Rectal smooth muscle tissue (tissue), 1 donor: ENCODE measurements around the gene LAMA3.

Source experiments
- H3K27ac ChIP-seq: one replicate; pipeline ENCODE4 v1.7.0; 2013; ENCODE audit warnings: low read depth, low read length, inconsistent platforms
- H3K27me3 ChIP-seq: one replicate; pipeline ENCODE4 v1.7.0; 2013; ENCODE audit warnings: low read length; ENCODE audit not compliant: control insufficient read depth, insufficient read depth
- H3K36me3 ChIP-seq: one replicate; pipeline ENCODE4 v1.7.0; 2013; ENCODE audit warnings: low read length; ENCODE audit not compliant: control insufficient read depth, insufficient read depth
- H3K4me1 ChIP-seq: one replicate; pipeline ENCODE4 v1.7.0; 2013; ENCODE audit warnings: low read length; ENCODE audit not compliant: control insufficient read depth, insufficient read depth
- H3K4me3 ChIP-seq: one replicate; pipeline ENCODE4 v1.7.0; 2013; ENCODE audit warnings: low read length
- H3K9ac ChIP-seq: one replicate; pipeline ENCODE4 v1.7.0; 2013; ENCODE audit warnings: low read length

Gene LAMA3

DNA sequence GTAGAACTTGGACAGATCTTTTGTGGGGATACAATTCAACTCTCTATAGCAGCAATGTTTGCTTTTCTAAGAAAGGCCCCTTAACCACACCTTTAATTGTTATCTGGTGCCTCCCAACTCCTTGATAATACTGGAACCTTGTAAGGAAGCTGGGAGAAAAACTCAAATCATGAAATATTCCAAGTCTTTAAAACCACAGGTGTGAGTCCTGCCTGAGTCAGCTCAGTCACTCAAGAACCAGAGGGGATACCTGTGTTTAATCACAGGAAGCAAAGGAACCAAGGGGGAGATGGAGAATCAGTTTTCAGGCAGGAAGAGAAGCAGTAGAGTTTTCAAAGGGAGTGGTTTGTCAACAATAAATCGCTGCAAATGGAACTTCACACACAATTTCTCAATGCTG, 159.9 kb downstream of the LAMA3 start:
- Histone ChIP-seq H3K36me3 (no peaks in the 10 kb centered on the region), H3K27ac (no peak overlapping the region), H3K9ac (no peak overlapping the region), H3K4me3 (no peak overlapping the region), H3K27me3 (no peaks in the 10 kb centered on the region), H3K4me1 (no peaks in the 10 kb centered on the region)

DNA sequence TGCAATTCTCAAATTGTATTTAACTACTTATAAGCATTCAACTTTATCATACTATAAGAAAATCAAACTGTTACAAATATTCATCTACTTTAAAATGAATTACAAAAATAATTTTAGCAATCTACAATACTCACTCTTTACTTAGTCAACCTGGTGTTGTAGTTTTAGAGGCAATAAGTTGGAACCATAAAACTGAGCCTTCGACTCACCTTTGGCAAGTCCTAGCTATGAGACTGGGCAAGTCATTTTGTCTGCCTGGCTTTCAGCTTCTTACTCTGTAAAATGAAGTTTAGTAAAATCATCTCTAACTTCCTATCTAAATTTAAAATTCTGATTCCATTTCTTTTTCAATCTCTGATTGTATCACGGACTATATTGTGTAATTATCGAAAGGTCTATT, 161.0 kb downstream of the LAMA3 start:
- Histone ChIP-seq H3K36me3 (no peaks in the 10 kb centered on the region), H3K4me3 (no peak overlapping the region)

DNA sequence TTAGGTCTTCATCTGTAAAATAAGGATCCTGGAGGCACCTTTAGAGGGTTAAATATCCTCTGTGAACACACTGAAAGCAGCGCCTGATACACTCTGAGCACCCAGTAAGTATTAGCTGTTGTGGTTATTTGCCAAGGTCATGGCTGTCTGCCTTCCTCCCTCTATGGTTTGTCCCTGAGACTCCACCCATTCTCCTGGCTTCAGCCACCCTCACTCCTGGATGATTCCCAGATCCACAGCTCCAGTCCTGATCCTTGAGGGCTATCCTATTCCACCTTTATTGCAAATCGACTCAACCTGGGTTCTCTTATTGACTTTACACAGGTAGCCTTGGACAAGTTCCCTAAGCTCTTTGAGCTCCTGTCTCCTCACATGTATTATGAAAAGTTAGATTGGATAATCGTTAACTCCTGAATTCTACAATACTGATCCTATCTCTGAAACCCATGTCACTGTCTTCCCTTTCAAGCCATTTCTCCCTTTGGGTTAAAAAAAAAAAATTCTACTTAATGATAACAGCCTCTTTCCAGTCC, 162.3 kb downstream of the LAMA3 start:
- no peaks in the 10 kb centered on the region for H3K27me3 ChIP-seq

More for the DNA sequence above, 161.0 kb downstream of the LAMA3 start:
- H3K27me3 ChIP-seq = no peaks in the 10 kb centered on the region
- no peaks in the 10 kb centered on the region for H3K4me1 ChIP-seq
- H3K27ac ChIP-seq = no peak overlapping the region
- no peak overlapping the region for H3K9ac ChIP-seq

DNA sequence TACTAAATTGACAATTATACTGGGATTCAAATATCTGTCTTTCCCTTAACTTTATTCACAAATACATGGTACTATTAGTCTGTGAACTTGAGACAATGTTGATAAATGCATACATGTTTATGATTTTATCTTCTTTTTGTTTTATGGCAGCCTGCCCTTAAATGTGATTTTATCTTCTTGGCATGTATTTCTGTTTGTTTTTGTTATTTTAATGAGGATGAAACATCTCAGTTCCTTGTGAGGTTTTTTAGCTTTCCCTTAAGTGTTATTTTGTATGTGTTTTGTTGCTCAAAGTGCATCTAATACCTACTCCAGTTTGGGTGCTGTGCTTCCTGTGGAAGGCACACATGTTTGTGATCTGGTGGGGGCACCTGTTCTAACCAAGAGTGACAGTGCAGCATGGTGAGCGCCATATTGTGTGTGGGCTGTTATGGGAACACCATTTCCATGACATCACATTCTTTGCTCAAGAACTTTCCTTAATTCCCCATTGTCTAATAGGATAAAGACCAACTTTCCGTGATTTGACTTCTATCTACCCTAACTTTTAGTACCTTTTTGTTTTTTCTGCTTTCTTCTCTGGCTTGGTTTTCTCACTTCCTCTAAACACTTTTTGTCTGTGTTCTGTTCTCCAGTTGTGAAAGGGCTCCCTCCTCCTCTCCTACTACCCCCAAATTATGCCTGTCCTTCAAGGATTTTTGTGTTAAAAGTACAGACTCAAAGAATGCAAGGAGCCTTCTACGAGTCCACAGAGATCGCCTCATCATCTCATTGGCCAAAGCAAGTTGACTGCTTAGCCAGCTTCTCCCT, 163.2 kb downstream of the LAMA3 start:
- Histone ChIP-seq H3K36me3 (no peaks in the 10 kb centered on the region), H3K27ac (no peak overlapping the region), H3K4me3 (no peak overlapping the region), H3K4me1 (no peaks in the 10 kb centered on the region), H3K27me3 (no peaks in the 10 kb centered on the region), H3K9ac (no peak overlapping the region)

More for the DNA sequence above, 162.3 kb downstream of the LAMA3 start:
- Histone ChIP-seq H3K36me3 (no peaks in the 10 kb centered on the region), H3K4me3 (no peak overlapping the region), H3K27ac (no peak overlapping the region), H3K9ac (no peak overlapping the region), H3K4me1 (no peaks in the 10 kb centered on the region)

DNA sequence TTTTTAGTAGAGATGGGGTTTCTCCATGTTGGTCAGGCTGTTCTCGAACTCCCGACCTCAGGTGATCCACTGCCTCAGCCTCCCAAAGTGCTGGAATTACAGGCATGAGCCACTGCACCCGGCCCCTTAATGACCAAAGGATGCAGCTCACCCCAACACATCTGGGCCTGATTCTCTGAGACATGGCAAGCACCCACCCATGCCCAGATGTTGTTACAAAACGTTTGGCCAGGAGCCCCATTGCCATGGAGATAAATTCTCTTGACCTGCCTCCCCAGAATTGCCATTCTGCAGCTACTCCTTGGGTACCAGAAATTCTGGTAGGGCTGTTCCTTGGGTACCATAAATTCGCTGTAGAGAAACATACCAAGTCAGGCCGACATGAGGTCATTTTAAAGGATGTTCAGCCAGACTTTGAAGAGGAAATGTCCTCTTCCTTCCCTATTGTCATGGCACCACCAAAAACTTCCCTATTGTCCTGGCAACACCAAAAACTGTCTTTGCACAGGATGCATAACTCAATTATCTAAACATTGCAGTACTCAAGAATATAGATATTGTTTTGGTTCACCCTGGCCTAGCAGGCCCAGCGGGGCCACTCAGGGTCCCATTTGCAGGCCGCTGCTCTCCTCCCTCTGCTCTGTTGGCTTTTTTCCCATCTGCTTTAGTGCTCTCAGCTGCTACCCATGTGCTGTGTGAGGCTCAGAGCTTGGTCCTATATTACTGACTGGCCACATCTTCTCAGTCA, 164.4 kb downstream of the LAMA3 start:
- H3K27me3 ChIP-seq = no peaks in the 10 kb centered on the region
- no peak overlapping the region for H3K4me3 ChIP-seq
- H3K9ac ChIP-seq = no peak overlapping the region
- H3K4me1 ChIP-seq = no peaks in the 10 kb centered on the region
- H3K27ac ChIP-seq = no peak overlapping the region
- H3K36me3 ChIP-seq = no peaks in the 10 kb centered on the region

DNA sequence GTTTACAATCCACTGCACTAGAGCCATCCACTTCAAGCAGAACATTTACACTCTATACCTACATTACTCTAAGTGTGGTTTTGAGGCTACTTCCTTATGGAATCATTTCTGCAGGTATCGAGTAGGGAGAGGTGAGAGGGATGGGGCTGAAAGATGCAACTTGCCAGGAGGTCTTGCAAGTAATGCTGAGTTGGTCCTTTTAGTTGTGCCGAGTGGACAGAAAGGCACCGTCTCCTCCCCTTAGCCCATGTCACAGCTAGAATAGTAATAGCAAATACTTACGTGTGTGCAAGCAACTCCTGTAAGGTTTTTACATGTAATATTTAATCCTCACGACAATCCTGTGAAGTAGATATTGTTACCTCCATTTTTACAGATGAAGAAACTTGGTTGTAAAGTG, 166.5 kb downstream of the LAMA3 start:
- no peaks in the 10 kb centered on the region for H3K4me1 ChIP-seq
- no peak overlapping the region for H3K4me3 ChIP-seq
- no peak overlapping the region for H3K27ac ChIP-seq
- H3K36me3 ChIP-seq = no peaks in the 10 kb centered on the region
- H3K9ac ChIP-seq = no peak overlapping the region
- H3K27me3 ChIP-seq = no peaks in the 10 kb centered on the region

DNA sequence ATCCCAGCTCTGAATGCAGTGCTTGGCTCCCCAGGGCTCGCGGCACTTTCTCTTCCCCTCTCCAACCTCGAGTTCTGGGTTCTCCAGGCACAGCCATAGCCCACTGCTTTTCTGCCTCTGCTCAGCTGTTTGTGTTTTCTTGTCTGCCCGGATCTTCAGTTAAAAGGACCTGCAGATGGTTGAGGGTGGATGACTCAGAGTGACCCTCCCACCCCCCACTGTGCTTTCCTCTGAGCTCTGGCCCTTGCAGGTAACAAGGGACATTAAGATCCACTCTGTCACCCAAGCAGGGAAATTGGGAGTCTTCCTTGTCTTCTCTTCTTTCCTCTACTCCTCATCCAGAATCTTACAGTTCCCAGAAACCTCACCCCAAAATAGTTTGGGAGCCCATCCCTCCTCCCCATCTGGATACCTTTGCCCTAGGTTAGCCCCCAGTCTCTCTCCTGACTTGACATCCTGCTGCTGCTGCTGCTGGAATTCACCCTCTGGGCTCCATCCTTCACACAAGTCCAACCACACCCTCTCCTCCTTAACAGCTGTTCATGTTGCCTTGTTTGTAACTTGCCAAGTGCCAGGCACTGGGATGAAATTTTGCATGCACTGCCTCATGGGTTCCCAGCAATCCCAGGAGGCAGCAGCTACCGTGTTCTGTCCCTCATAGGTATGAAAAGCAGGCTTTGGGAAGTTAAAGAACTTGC, 167.4 kb downstream of the LAMA3 start:
- H3K9ac ChIP-seq = no peak overlapping the region
- H3K27me3 ChIP-seq = no peaks in the 10 kb centered on the region
- no peaks in the 10 kb centered on the region for H3K4me1 ChIP-seq
- H3K27ac ChIP-seq = no peak overlapping the region
- no peaks in the 10 kb centered on the region for H3K36me3 ChIP-seq
- H3K4me3 ChIP-seq = no peak overlapping the region

DNA sequence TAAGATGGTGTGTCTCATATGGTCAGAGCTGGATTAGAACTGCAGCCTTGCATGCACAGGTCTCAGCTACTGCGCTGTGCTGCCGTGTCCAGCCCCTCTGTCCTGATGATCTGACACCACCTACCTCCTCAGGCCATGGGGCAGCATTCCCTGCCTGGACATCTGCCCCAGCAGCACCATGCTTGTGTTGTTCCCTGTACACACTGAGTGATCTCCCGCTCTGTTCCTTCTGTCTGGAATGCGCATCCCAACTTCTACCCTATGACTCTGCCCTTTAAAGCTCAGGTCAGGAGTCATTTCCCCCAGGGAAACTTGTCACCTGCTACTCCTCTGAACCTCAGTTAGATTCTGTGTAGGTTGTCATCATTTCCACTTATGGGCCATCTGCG, 167.9 kb downstream of the LAMA3 start:
- Histone ChIP-seq H3K36me3 (no peaks in the 10 kb centered on the region), H3K4me3 (no peak overlapping the region), H3K4me1 (no peaks in the 10 kb centered on the region), H3K27me3 (no peaks in the 10 kb centered on the region), H3K9ac (no peak overlapping the region), H3K27ac (no peak overlapping the region)

DNA sequence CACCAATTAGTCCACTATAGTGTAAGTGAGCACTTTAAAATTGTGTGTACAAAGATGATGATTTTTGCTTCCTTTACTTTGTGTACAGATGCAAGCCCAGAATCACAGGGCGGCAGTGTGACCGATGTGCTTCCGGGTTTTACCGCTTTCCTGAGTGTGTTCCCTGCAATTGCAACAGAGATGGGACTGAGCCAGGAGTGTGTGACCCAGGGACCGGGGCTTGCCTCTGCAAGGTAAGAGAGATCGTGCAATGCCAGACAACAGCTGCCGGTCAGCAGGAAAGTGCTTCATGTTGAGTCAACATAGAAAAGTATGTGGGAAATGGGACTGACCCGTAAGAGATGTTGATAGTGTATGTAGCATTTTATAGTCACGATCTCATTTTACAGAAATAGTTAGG, 168.5 kb downstream of the LAMA3 start:
- Histone ChIP-seq H3K27ac (no peak overlapping the region), H3K36me3 (no peaks in the 10 kb centered on the region), H3K9ac (no peak overlapping the region)

DNA sequence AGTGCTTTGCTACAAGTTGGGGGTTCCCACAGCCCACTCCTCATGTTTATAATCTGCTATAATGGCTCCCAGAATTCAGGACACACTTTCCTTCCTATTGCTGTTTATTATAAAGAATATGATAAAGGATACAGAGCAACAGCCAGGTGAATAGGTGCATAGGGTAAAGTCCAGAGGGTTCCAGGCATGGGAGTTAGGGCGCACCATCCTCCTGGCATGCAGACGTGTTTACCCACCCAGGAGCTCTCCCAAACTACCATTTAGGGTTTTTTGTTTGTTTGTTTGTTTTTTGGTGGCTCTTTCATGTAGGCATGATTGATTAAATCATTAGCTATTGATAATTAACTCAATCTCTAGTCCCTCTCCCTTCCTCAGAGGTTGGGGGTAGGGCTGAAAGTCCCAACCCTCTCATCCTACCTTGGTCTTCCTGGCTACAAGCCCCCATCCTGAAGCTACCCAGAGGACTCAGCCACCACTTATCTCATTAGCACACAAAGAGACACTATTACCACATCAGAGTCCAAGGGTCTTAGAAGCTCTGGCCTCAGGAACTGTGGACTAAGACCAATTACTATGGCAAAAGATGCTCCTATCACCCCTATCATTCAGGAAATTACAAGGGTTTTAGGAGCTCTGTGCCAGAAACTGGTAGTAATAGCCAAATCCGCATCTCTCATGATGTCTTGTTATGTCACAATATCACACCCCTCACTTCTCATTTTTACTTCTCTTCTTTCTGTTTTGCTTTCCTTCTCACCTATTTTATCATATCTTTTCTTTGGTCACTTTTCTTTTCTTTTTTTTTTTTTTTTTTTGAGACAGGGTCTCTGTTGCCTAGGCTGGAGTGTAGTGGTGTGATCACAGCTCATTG, 170.4 kb downstream of the LAMA3 start:
- H3K9ac ChIP-seq = no peak overlapping the region
- H3K27ac ChIP-seq = no peak overlapping the region
- no peaks in the 10 kb centered on the region for H3K36me3 ChIP-seq
- no peaks in the 10 kb centered on the region for H3K27me3 ChIP-seq
- no peaks in the 10 kb centered on the region for H3K4me1 ChIP-seq
- no peak overlapping the region for H3K4me3 ChIP-seq

More for the DNA sequence above, 168.5 kb downstream of the LAMA3 start:
- no peaks in the 10 kb centered on the region for H3K4me1 ChIP-seq
- no peaks in the 10 kb centered on the region for H3K27me3 ChIP-seq
- H3K4me3 ChIP-seq = no peak overlapping the region

DNA sequence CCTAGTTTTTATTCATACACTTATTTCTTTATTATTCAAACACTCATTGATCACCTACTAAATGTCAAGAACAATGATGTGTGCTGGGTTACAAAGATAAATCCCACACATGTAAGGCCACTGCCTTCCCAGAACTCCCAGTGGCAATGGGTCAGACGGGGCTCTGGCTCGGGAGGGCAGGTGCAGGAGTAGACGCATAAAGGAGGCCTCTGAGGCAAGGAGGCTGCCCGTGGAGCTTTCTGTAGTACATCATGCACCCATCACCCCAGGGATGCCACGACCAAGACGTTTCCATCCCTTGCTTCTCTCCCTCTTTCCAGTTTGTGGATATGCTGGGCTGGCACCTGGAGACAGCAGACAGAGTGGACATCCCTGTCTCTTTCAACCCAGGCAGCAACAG, 172.1 kb downstream of the LAMA3 start:
- H3K9ac ChIP-seq = no peak overlapping the region
- no peak overlapping the region for H3K27ac ChIP-seq
- H3K27me3 ChIP-seq = no peaks in the 10 kb centered on the region
- no peaks in the 10 kb centered on the region for H3K4me1 ChIP-seq
- H3K4me3 ChIP-seq = no peak overlapping the region
- H3K36me3 ChIP-seq = no peaks in the 10 kb centered on the region
